CD4-positive, alpha-beta T cell treated with Interleukin-2 at 100 ng/mL for 4 hours (primary cell): Measurements from ENCODE around the gene INSM1.

Experiments used
- DNase-seq: peaks from one replicate; pipeline ENCODE4 v3.0.0-alpha.2; 2020; ENCODE audit warnings: low spot score

Gene INSM1

DNA sequence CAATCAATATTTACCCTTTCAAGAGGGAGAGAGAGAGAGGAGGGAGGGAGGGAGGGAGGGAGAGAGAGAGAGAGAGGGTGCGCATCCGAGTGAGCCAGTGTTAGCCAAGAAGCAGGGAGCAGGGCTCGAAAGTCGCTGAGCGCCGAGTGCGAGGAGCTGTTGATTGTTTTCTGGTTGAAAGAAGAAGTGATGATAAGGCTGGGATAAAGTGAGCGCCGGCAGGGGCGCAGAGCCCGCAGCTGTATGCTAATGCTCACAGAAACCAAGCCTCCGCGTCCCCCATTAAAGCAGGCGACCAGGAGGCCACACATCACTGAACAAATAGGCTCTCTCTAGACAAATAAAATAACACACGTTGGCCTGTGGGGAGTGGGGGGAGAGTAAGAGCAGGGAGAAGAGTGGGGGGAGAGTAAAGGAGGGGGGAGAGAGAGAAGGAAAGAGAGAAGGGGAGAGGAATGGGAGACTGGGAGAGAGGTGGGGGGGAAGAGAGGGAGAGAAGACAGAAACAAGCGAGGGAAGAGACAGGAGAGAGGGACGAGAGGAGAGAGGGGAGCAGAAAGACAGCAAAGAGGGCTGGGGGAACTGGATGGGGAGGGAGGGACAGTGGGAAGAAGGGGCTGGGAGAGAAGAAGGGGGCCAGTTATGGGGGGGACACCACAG is 5.0 kb upstream of the INSM1 start:
- DNase-seq: no peak

DNA sequence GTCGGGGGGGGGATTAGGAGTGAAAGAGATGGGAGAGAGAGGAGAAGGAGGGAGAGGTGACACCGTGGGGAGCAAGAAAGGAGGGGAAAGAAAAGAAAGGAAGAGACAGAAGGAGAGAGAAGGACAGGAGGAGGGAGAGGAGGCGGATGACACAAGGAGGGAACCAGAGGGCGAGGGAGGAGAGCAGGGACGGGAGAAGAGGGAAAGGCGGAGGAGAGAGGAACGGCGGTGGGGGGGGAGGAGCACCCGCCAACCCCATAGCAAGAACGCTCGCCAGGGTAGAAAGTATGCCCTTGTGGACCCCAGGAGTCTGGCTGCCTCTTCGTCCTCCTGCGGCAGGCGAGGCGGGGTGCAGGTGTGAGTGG is 4.5 kb upstream of the INSM1 start:
- no peak for DNase-seq

DNA sequence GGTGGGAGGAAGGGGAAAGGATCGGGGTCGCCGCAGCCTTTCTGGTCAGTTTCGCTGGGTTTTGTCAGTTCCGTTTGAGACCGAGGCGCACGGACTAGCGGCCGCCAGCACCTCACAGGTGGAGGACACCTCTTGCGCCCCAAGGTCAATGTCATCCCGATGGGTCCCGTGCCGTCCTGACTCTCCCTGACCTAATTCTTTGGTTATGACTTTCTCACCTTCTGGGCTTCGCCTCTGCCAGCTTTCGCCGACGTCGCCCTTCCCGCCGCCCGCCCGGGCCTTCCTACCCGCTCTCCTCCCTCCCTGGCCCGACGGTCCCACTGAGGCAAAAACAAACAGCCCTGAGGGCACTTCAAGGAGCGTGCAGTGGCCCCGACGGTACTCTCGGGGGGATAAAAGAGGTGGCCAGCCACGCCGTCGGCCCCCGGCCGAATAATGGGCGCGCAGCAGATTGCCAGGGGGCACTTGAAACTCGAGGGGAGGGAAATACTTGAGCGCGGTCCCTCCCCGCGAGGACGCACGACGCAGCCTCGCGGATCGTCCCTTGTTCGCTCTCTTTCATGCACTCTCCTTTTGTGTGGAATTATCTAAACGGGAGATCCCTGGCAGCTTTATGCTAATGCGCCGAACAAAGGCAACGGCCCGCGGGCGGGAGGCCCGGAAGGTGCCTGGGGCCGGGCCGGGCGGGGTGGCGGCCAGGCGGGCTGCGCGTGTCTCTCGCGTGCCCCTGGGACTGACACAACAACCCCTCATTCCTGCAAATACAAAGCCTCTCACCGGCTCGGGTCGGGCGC is 3.9 kb upstream of the INSM1 start:
- no peak for DNase-seq

DNA sequence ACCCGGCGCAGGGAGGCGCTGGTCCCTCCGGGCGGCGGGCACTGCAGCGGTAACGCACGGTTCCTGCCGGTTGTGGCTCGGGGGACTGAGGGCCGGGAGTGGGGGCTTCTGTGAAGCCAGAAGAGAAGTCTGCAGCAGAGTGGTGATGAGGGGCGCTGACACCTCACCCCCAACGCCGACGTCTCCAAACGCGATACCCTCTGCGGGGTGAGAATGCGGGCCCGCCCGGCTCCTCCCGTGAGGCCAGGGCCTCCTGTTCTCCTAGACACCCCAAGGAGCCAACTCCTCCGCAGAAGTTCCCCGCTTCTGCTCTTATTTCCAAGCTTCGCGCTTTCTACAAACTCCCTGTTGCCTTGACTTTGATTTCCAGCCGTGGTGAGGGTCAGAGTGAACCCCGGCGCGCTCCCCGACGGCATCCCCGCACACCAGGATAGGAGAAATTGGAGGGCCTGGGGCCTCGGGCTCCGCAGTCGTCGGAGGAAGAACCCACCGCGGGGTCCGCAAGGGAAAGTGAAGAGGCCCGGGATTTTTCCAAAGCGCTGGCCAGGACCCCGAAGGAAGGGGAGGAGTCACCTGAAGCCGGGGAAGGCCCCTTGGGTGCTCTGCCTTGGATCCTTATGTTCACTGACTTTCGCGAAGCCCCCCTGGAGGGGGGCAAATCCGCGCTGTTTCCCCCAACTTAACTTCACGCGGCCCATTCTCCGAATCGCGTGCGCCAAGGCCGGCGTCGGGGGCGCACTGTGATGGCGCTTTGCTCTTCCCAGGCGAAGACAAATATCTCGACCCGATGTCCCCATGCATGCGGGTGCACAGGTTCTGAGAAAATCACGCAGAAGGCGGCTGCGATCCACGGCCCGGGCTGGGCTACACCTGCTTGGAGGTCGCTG is 3.1 kb upstream of the INSM1 start:
- DNase-seq: no peak

DNA sequence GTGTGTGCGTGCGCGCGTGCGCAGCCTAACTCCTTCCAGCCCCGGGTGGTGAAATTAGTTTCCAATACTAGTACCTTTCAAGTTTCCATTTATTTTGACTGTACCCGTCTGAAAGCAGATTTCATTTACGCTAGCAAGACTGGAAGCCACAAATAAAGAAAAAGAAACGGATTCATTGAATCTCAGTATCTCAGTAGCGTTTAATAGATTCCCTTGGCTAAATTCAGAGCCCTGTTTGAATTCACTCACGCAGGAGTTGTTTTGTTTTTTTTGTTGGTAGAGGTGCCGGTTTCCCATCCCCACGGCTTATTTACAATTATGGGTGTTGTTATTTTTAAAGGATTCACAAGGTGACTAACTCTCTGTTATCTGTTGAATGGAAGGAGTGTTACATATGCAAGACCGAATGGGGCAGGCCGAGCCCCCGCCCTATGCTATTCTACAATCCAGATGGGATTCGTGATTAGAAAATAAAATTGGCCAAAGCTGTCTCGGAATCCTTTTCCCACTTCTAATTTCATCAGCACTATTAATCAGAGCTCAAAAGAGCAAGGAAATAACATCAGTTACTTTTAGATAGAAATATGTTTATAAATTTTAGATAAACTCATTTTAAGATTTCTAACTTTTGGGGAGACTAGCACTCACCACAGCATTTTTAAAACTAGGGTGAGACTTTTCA is 2.3 kb upstream of the INSM1 start:
- DNase-seq: no peak

DNA sequence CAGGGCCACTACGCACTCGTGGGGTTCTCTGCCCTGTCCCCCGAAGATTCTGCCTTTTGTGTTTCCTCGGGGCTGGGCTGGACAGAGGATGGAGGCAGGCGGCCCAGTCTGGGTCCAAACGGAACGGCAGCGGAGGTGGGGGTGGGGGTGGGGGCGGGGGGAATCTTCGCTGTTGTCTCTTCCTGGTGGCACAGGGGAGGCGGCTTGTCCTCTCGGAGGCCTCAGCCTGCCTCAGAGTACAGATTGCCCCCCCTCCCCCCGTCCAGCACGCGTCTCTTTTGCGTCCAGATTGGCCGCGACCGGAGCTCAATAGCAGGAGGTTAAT is 1.4 kb upstream of the INSM1 start:
- DNase-seq: no peak

DNA sequence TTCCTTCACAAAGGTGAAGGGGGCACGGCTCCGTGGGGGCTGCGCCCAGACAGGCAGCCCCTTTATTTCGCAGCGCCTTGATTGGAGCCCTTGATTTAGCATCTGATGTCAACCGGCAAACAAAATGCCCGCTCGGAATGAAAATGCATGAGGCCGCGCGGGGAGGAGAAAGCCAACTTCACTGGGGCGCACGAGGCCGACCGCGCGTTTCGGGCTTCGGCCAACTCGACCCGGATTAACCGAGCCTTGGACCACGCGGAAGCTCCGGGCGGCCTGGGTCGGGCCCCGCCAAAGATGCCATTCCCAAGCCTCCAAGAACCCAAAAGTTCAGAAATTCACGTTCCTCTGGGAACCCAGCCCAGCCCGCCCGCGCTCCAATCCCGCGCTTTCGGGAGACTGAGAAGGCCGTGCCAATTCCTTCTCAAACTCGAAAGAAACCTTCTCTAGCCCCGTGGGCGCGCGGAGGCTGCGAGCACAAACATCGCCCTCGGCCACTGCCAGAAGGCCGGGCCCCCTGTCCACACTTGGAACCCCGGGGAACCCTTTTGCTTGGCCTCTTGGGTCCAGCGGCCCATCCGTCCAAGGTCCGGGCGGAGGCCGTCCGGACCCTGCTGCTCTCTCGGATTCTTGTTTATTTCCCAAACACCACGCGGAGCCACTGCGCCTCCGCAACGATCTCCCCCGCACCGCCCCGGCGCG is 879 bp upstream of the INSM1 start:
- DNase-seq: no peak

DNA sequence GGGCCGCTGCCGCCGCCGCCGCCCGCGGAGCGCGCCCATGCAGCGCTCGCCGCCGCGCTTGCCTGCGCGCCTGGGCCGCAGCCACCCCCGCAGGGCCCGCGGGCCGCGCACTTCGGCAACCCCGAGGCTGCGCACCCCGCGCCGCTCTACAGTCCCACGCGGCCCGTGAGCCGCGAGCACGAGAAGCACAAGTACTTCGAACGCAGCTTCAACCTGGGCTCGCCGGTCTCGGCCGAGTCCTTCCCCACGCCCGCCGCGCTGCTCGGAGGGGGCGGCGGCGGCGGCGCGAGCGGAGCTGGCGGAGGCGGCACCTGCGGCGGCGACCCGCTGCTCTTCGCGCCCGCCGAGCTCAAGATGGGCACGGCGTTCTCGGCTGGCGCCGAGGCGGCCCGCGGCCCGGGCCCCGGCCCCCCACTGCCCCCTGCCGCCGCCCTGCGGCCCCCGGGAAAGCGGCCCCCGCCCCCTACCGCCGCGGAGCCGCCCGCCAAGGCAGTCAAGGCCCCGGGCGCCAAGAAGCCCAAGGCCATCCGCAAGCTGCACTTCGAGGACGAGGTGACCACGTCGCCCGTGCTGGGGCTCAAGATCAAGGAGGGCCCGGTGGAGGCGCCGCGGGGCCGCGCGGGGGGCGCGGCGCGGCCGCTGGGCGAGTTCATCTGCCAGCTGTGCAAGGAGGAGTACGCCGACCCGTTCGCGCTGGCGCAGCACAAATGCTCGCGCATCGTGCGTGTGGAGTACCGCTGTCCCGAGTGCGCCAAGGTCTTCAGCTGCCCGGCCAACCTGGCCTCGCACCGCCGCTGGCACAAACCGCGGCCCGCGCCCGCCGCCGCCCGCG is 730 bp downstream of the INSM1 start:
- no peak for DNase-seq

DNA sequence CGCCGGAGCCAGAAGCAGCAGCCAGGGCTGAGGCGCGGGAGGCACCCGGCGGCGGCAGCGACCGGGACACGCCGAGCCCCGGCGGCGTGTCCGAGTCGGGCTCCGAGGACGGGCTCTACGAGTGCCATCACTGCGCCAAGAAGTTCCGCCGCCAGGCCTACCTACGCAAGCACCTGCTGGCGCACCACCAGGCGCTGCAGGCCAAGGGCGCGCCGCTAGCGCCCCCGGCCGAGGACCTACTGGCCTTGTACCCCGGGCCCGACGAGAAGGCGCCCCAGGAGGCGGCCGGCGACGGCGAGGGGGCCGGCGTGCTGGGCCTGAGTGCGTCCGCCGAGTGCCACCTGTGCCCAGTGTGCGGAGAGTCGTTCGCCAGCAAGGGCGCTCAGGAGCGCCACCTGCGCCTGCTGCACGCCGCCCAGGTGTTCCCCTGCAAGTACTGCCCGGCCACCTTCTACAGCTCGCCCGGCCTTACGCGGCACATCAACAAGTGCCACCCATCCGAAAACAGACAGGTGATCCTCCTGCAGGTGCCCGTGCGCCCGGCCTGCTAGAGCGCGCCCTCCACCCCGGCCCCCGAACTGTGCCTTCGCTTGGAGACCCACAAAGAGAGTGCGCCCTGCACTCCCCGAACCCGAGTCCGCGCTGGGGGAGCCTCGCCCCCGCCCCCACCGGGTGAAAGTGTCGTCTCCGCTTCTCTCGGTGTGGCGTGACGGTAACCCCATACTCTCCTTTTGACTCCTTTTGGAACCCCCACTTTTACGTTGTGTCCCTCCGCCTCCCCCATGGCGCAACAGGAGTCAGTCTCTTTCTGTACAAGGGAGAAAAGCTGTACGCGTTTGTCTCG is 1.6 kb downstream of the INSM1 start:
- no peak for DNase-seq

DNA sequence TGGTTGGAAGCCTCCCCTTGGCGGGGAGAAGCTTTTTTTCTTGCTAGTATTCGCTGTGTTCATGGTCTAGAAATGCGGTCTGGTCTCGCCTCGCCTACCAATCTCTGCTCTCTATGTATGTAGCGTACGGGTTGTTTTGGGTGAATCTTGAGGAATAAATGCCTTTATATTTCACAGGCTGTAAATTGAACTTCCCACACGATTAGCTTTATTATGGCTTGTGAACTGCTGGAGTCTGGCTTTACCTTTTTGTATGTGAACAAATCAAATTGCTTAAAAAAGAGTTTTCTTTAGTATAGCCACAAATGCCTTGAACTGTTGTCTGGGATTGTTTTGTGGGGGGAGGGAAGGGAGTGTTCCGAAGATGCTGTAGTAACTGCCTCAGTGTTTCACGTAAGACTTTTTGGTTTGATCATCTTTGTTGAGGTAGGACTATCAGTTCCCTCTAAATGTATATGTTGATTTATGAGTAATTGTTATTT is 2.2 kb downstream of the INSM1 start:
- DNase-seq: no peak

DNA sequence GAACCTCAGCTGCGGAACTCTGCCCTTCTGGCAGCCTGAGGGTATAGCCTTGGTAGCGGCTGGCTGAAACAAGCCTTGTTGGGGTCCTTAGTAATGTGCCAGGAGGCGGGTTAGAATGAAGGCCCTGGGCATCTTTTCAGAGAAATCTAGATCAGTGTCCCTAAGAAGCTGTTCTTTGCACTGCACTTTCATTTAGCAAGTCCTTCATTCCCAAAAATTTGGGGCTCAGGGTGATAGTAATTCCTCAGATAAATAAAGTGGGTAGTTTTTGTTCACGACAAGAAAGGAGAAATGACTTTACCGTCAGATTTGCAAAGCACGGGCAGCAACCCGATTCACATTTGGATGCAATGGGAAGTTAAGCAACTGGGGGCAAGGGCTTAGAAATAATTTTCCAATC is 3.2 kb downstream of the INSM1 start:
- DNase-seq: no peak

DNA sequence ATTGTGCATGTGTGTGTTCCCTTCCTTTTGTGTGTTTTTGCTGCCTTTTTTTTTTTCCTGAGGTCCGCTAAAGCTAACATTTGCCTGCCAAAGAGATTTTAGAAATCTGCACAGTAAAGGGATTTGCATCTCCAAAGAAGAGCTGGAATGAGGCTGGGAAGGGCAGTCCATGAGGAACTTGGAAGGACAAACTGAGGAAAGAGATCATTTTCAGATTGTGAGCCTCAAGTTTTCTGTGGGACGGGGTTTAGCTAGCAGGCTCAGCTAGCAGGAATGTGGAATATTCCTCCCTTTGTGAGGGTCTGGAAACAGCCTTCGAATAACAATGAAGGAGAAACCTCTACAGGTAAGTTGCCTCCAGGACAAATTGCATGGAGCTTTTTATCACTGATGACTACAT is 3.8 kb downstream of the INSM1 start:
- no peak for DNase-seq

DNA sequence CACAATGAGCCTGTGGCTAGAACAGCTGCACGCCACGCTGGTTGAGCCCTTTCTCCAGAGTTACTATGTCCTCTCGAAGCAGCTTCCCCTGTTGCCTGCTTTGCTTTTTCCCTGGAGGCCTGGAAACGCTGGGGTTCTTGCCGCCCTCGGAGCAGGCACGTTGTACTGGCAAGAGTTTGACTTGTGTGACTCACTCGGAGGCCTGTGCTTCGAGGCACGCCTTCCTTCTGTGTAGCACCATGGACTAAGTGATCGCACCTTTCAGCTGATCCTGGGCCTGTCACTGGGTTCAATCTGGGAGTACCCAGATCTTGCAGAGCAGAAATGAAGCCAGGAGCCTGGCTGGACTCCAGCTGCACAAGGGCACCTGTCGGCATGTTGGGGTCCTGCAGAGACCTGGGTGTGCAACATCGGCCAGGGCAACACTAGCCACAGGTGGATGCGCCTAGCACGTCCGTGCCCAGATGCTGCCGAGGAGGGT is 5.2 kb downstream of the INSM1 start:
- no peak for DNase-seq

DNA sequence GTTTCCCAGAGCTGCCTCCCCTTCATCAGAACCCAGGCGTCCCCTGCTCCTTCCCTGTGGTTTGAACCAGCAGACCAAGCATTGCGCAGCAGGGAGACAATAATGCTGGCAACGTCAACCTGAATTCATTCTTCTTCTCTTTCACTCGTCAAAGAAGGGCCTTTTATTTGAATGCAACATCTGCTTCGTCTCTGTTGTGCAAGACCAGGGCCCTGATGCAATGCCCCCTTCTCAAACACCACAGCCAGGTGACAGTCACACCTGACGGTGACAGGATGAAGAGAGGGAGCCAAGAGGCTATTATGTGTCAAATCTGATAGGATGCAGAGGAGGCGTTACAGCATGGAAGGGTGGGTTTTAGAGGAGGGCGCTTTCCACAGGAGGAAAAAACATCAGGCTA is 8.0 kb downstream of the INSM1 start:
- no peak for DNase-seq

DNA sequence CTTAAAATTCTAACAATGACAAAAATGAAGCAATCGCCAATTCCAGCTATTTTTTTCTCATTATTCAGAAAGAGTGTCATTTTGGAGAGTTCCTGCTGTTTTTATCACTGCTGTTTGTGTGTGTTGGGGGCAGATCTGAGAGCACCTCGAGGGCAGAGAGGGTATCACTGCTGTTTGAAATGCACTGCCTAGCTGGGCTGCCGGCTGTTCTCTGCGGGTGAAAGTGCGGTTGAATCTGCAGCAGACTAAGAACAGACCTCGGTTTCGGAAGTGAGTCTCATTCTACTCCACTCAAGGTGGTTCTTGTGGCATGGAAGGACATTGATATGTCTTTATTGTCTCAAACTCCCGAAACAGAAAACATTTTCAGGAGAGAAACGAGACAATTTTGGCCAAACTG is 18.3 kb downstream of the INSM1 start:
- no peak for DNase-seq

DNA sequence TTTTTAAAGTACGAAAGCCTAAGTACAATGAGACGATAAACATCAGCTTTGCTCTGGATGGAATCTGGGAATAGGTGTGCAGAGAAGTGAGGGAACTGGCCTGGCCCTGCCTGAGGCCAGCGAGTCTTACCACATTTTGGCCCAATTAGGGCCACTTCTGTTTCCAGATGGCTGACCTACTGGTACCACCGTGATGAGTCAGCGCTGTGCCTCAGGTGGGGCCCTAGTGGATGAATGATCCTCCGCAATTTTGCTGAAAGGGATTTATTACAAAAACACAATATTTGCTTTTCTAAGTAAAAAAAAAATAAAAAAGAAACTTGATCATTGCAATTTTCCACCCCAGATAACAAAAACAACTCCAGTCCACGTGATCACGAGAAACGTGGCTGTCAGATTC is 22.5 kb downstream of the INSM1 start:
- no peak for DNase-seq

DNA sequence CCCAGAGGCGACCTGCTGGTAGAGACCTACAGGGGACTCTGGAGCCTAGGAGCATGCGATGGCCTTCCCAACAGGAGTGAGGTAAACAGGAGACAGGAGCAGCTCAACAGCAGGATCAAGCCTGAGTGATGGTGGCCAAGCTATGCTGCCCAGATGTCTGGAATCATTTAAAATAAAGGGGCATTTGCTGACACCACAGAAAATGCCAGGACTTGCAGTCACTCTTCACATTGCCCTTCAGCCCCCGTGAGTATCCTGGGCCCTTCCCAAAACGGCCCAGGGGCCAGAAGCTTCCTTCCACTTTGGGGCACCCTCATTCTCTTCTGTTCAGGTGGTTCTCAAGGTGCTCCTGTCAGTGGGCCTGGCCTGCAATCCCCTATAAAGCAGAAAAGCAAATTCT is 23.2 kb downstream of the INSM1 start:
- no peak for DNase-seq

DNA sequence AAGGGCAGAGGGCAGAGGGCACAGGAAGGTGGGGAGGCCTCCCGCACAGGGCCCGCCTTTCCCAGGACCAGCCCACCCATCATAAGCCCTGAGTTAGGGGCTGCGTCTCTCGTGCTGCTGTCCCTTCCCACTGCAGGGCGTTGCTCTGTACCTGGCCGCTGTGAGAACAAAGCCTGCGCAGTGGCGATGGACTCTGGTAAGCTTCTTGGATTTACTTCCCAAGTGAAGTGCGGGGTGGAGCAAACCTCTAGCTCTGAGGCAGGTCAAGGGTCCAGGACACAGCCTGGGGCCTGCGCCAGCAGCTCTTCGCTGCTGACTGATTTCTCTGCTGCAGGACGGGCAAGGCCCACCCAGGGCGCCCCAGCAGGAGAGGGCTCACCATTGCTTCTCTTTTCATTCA is 23.9 kb downstream of the INSM1 start:
- no peak for DNase-seq

DNA sequence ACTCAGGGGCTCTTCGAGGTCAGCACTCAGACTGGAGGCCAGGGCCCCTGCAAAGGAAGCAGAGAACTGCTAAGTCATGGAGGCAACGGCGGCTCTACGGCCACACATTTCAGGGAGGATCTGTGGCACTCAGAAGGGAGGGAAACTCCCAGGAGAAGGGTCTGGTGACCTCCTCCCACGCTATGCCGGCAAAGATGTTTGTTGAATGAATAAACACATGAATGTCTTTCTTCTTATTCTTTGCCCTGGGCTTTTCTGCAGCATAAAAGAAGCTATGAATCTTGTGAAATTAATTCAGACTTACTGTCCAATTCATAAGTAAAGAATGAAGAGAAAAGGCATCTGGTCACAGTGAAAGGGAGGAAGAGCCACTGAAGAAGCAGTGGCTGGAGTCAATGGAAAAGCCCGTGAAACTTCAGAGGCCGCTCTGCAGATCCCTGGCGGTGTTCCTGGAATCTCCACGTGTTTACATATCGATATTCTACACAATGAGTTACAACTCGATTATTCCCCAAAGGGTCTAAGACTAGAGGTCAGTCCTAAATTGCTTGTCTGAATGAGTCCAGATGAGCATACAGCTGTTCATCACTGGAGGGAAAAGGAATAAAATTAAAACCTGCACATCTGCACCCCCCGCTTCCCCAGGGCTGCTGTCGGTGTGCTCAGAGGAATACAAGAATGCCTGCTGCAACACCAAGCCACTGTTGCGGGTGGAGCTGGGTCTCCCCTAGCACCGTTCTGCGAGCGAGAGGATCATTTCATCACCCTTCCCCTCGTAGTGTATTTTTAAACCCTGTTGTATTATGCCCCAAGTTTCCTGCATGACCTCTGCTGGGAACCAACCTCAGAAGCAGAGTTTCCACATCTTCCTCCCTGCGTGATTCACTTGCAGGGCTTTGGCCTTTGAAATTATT is 25.6 kb downstream of the INSM1 start:
- DNase-seq: no peak
